GM10847 (cell line): ENCODE data around the gene STOX2.

Source experiments
- POLR2A ChIP-seq: IDR thresholded peaks from 2 replicates; pipeline ENCODE4 v1.6.1; 2011; ENCODE audit not compliant: insufficient read length; ENCODE audit errors: extremely low read depth

Gene STOX2

GRCh38 chr4:183876268-183876934 lies 28.7 kb upstream of the STOX2 start:
- TF ChIP-seq POLR2A = no peak

- no peak for TF ChIP-seq POLR2A
These were observed 26.7 kb upstream of the STOX2 start for GRCh38 chr4:183878251-183878970.

GRCh38 chr4:183885205-183885720 lies 19.8 kb upstream of the STOX2 start:
- TF ChIP-seq POLR2A = no peak

GRCh38 chr4:183887351-183887750 lies 17.8 kb upstream of the STOX2 start:
- no peak for TF ChIP-seq POLR2A

GRCh38 chr4:183888564-183888963 lies 16.5 kb upstream of the STOX2 start:
- no peak for TF ChIP-seq POLR2A

- no peak for TF ChIP-seq POLR2A
These were observed 15.9 kb upstream of the STOX2 start for GRCh38 chr4:183889190-183889589.

GRCh38 chr4:183897193-183897592 lies 7.9 kb upstream of the STOX2 start:
- TF ChIP-seq POLR2A = no peak

GRCh38 chr4:183898456-183898855 lies 6.7 kb upstream of the STOX2 start:
- TF ChIP-seq POLR2A = no peak

GRCh38 chr4:183903021-183903760 lies 1.9 kb upstream of the STOX2 start:
- no peak for TF ChIP-seq POLR2A

- no peak for TF ChIP-seq POLR2A
These were observed 734 bp downstream of the STOX2 start for GRCh38 chr4:183905593-183906488.

- no peak for TF ChIP-seq POLR2A
These were observed 1.3 kb downstream of the STOX2 start for GRCh38 chr4:183906489-183906738.

GRCh38 chr4:183906739-183907651 lies 1.9 kb downstream of the STOX2 start:
- TF ChIP-seq POLR2A = no peak

GRCh38 chr4:183907871-183908683 lies 3.0 kb downstream of the STOX2 start:
- TF ChIP-seq POLR2A = no peak

- TF ChIP-seq POLR2A = no peak
These were observed 4.1 kb downstream of the STOX2 start for GRCh38 chr4:183909187-183909586.

- TF ChIP-seq POLR2A = no peak
These were observed 4.7 kb downstream of the STOX2 start for GRCh38 chr4:183909801-183910200.
